Germinal center (tissue), 1 donor: ENCODE results near the gene ROPN1B.

Source experiments
- DNase-seq: peaks from one replicate; pipeline ENCODE4 v3.0.0; 2012; ENCODE audit warnings: mixed read lengths, low spot score

The ROPN1B gene

DNA sequence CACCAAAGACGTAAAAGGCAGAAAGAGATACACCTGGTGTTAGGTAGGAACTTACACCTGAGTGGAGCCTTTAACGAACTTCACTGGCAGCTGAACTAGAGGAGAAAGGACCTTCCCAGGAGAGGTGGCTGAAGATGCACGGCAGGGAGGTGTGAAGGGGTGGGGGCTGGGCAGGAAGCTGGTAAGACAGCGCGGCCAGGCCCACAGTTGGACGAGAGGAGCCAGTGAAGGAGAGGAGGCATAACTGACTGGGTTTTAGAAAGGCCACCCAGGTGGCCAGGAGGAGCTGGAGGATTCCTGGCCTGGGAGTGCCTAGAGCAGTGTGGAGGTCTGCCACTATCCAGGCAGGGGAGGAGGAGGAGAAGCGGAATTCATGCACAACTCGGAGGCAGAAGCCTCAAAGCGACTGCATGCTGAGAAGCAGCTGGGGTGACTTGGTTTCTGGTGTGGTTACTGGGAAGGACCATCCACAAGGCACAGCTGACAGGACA is 63.0 kb downstream of the ROPN1B start:
- DNase-seq: no peak
